ENCODE results near the gene TSPAN18.

Gene TSPAN18

DNA sequence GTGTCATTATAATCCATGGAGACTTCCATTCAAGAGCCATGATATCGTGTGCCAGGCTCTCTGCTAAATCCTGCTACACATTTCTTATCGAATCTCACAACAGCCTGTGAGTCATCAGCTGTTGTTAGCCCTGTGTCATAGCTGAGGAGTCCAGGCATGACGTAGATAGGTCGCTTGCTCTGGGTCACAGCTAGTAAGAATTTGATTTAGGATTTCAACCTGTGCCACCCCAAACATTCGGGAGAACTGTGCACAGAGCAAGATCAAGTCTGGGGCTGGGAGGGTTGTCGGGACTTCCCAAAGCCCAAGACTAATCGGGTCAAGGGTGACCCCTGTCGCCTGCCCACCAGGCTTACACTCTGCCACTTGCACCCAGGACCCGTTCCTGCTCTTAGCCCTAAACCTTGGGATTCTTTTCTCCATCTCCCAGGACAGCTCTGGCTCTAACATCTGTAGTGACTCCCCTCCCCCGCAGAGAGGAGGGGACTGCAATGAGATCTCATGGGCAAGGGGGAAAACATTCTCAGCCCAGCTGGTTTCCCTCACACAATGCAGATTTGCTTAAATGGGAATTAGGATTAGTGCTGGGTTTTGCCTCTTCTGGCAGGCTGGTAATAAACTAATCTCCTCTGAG lies 34.3 kb downstream of the TSPAN18 start:
- no peak for DNase-seq

- no peak for DNase-seq
Observed at GRCh38 chr11:44761551-44761961, 34.8 kb downstream of the TSPAN18 start.

DNA sequence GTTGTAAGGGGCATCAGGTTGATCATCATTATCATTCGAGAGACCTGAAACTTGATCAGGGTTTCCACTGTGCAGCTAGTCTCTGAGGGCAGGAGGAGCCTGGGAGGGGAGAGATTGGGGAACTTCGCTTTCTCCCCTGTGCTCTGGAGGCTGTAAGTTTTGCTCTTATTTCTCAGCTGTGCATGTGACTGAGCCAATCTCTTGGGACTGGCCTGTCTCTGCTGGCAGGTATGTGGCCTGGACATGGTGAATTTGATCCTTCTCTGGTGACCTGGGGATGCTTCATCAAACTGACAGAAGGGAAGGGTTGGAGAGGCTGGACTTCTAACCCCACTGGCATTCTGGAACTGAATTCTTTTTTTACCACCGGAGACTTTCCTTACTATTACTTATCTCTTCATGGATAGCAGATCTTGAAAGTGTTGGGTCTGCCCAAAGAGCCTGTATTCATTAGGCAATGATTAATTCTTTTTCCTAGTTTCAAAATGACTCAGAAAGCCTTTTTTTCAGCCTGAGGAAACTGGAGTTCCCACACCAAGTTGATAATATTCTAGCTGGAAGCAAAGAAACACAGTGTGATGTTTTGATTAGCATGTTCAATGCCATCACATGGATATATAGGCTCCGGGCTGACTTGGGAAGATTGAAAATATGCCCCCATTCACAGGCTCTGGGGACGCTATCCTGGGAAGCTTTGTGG lies 36.5 kb downstream of the TSPAN18 start:
- DNase-seq, result no peak

GRCh38 chr11:44764583-44764982 lies 37.8 kb downstream of the TSPAN18 start:
- DNase-seq, result no peak

DNA sequence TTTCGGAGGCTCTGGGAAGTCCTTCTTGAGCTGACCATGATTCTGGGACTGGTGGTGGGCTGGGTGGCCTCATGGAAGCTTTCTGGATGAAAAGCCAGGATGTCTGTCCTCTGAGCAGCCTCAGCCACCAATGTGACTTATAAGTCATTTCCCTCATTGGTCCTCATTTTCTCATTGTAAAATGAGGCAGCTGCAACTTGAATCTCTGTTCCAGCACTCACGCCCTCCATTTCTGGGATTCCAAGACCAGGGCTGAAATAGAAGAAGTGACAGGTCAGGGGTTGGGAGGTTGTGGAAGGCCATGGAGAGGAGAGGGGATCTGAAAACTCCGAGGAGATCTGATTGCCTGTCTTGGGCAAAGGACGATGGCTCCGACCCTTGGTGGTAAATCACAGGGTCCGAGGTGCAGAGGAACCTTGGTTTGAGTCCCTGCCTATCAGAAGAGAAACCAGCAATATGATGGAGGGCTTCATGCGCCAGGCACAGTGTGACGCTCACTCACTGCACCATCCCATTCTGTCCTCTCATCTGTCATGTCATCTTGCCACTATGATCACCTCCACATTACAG lies 38.3 kb downstream of the TSPAN18 start:
- no peak for DNase-seq

DNA sequence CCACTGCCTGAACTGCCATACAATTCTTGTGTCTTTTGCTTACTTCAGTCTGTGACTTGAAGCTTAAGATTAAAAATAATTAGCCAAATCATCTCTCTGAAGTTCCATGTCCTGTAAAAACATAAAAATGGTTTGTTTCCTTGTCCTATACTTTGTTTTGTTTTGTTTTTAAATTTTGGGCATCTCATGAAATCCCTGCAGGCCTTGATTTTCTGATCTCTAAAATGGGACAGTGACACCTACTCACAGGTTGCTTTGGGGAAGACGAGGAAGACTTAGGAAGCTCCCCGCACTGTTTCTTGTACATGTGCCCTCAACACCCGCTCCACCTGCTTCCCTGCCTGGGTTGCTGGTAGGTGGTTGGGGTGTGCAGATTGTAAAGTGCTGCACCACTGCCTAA lies 38.9 kb downstream of the TSPAN18 start:
- DNase-seq, result no peak

DNA sequence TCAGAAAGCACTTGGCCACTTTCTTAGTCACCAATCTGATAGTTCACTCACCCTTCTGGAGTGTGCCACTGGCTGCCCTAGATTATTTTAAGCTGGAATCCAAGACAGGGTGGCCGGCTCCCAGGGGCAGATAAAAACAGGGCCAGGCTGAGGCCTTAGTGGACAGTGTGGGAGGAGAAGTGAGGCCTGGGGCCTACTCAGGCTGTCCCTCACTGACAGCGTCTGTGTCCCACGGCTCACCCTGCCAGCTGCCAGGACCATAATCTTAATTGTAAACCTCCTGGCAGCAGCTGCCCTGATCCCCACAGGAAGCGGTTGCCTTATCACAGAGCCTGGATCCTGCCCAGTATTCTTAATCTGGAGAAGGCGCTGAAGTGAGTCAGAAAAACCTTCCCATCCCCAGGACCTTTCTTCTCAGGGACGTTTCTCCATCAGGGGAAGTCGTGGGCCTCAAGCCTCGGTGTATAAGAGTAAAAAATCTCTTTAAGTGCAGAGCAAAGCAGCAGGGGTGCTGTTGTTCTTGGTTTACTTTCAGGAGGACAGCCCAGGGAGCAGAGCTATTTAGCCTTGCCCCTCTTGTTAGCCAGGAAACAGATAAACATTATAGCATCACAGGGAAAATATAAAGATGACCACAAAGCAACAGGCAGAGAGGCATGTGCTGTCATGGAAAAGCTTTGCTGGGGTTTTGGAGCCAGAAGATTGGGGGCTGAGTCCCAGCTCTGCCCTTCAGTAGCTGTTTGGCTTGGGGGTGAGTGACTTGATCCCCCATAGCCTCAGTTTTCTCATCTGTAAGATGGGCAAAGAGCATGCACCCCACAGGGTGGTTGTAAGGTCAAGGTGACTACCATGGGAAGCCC lies 39.6 kb downstream of the TSPAN18 start:
- DNase-seq, result no peak

GRCh38 chr11:44766972-44767278 lies 40.2 kb downstream of the TSPAN18 start:
- DNase-seq, result no peak

DNA sequence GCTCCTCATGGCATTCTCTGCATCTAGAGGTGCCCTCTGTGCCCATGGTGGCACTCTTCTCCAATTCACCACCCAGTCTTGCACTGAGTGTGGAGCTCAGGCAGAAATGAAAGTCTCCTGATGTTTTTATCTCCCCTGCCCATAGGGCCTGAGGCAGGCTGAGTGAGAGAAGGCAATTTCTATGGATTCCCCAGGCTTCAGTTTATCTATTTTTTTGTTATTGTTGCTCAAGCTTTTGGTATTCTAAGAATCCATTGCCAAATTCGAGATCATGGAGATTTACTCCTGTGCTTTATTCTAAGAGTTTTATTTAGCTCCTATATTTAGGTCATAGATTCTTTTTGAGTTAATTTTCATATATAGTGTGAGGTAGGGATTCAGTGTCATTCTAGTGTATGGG lies 40.7 kb downstream of the TSPAN18 start:
- no peak for DNase-seq

GRCh38 chr11:44770401-44770800 lies 43.6 kb downstream of the TSPAN18 start:
- DNase-seq, result no peak

GRCh38 chr11:44771252-44771734 lies 44.5 kb downstream of the TSPAN18 start:
- no peak for DNase-seq

DNA sequence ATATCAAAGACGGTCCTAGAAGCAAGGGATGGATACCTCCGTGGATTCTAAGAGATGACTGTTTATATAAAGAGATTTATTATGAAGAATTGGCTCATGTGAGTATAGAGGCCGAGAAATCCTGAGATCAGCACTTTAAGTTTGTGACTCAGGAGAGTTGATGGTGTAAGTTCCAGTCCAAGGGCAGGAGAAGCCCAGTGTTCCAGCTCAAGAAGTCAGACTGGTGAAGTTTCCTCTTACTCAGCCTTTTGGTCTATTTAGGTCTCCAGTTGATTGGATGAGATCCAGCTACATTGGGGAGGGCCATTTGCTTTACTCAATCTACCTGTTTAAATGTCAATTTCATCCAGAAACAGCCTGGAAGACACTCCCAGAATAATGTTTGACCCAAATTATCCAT lies 45.1 kb downstream of the TSPAN18 start:
- DNase-seq, result no peak

GRCh38 chr11:44773351-44773965 lies 46.7 kb downstream of the TSPAN18 start:
- DNase-seq, result no peak

GRCh38 chr11:44774108-44774507 lies 47.3 kb downstream of the TSPAN18 start:
- DNase-seq, result no peak

GRCh38 chr11:44774731-44775130 lies 48.0 kb downstream of the TSPAN18 start:
- no peak for DNase-seq

- DNase-seq, result peak; percentile 74 to 75
Observed at GRCh38 chr11:44775366-44775984, 48.7 kb downstream of the TSPAN18 start.

GRCh38 chr11:44775985-44776446 lies 49.3 kb downstream of the TSPAN18 start:
- no peak for DNase-seq

DNA sequence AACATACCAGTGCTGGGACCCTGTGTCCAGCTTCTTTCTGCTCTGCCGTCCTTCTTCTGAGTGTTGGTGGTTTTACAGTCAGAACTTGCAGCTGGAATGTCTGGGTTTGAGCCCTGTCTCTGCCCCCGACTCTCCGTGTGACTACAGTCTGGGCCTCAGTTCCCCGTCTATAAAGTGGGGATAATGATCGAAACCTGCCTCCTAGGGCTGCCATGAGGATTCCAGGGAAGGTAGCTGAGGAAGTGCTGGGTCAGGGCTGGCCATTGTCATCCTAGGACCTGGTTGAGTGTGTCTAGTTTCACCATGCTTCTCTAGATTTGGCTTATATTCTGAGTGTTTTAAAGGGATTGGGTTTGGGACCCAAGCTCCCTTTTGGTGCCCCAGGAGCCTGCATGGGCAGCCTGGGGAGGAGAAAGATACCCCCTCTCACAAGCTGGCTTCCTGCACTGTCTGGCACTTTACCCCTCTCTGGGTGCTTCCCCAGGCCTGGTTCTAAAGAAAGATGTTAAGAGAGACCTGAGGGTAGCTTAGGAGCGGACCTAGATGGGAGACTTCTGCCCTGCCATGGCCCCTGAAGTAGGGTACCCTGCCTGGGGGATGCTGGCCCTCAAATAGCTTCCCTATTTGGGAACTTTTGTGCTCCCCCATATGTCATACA lies 49.9 kb downstream of the TSPAN18 start:
- DNase-seq, result no peak

DNA sequence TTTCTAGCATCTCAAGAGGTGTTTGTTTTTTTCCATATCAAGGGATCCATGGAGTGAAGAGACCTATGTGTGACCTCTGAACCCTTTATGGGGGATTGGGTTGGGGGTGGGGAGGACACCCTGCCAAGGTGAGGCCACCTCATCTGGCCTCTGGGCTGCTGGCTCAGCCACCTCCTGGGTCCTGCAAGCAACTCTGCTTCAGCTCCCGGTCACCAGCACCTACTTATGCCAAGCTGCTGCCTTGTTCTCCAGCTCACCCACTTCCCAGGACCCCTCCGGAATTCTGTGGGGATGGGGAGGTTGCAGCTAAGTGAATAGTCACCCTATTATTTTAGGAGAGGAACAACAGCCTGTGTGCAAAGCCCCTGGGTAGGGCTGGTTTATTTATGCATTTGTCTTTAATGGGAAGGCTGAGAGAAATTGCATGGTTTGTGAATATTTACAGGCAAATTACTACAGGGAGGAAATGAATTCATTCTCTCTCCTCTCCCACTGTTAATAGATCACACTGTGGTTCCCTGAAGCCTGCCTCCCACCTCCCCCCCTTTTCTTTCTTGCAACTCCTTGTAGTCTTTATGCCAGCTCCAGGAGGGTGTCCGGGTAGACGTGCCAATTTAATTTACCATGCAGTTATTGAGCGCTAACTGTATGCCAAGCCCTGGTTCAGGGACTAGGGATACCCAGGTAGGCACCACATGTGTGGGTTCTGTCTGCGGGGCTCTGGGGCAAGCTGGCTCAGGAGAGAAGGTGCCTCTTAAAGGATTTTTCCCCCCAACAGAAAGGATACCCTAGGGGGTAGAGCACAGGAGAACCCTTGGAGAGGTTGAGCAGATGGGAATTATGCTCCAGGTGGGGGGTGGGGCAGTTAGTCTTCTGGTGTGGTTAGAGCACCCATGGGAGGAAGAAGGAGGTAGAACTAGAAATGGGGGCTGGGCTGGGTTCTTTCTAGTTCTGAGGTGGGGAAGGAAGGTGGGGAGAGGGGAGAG lies 50.7 kb downstream of the TSPAN18 start:
- DNase-seq, result no peak
